DLD1 (cell line): ENCODE data around the gene HOXB3.

ENCODE experiments used
- in situ Hi-C: cut with HindIII; loops from 2 replicates; pipeline ENCODE4 v1.10.0; 2017; ENCODE audit warnings: low sequenced_read_pairs

HOXB3 gene

GRCh38 chr17:48626245-48627117, 36.4 kb upstream of the HOXB3 start, which contains the start of gene HOXB9:
HOXB9 (minus strand) TSS chr17:48626358; CDS start chr17:48626269, 89 bp downstream.
- in situ Hi-C loops: no loop called here

DNA sequence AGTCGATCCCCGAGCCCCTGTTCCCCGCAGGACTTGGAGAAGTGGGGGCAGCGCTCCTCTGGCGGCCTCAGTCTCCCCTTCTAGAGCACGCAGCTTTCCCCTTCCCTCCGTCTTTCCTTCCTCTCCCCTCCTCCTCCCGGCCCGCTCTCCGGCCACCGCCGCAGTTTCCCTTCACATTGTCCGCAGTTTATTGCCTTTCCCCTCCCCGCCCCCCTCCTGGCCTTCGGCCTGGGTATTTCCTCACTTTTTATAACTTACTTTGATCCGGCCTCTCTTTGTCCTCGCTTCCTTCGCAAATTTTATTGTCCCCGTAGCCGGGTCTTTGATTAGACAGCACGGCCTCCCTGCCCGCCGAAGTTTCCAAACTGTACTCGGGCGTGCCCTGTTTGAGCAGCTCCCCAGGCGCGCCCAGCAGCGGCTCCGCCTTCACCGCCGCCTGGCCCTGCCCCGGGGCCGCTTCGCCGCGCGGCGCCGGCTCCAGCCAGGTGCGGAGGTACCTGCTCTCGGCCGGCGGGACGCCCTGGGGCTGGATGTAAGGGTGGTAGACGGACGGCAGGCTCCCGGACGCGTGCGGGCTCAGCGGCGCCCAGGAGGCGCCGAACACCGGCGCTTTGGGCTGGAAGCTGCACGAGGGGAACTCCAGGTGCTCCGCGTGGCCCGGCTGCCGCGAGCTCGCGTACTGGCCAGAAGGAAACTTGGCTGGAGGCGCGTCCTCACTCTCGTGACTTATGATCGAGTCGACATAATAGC, 35.6 kb upstream of the HOXB3 start:
- in situ Hi-C loops: no loop called here

DNA sequence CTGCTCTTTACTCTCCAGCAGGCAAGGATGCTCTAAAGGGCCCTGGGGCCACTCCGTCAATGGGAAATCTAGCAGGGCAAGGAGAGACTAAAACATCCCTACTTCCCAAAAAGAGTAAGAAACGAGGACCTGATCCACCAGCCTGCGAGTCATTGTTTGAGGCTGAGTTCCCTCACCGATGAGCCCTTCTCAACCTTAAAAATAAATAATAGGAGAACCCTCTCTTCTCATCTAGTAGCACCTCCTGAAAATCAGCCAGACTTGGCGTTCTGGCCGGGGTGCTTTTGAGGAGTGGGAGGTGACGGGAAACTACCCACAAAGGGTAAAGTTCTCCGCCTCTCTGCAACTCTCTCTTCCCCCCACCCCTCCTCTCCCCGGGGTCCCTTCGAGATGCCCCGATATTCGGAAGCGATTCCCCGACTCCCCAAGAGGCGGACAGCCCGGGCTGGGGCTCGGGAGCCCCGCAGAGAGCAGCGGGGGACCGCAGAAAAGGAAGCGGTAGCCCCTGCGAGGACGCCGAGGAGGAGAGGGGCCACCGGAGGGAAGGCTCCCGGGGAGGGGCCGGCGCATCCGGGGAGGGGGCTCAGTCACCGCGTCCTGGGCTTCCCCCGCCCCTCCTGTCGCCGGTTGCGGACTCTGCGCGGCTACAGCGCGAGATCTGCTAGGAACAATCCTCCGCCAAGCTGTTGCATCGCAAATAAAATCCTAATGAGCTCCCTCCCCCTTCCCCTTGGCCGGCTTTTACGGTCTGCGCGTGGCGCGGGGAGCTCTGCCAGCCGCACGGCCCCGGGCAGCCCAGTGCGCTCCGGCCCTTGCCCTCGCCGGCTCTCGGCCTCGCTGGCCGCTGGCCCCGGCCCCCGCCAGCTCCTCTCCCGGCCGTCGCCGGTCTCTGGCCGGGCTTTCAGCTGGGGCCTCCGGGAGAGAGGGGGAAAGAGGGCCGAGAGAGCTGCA, 34.8 kb upstream of the HOXB3 start:
- in situ Hi-C loops: no loop called here

GRCh38 chr17:48624118-48624517, 34.1 kb upstream of the HOXB3 start:
- in situ Hi-C loops: no loop called here

GRCh38 chr17:48623583-48623982, 33.5 kb upstream of the HOXB3 start:
- in situ Hi-C loops: no loop called here

DNA sequence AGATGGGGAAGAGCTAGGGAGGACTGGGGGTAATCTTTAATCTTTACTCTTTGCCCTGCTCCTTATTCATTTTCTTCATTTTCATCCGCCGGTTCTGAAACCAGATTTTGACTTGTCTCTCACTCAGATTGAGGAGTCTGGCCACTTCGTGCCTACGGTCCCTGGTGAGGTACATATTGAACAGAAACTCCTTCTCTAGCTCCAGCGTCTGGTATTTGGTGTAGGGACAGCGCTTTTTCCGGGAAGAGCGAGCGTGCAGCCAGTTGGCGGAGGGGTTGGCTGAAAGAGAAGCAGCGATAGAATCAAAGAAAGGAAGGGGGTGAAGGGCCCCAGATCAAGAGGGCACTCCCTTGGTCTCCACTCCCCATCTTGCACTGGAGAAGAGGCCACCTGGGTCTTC, 32.8 kb upstream of the HOXB3 start:
- in situ Hi-C loops: no loop called here

DNA sequence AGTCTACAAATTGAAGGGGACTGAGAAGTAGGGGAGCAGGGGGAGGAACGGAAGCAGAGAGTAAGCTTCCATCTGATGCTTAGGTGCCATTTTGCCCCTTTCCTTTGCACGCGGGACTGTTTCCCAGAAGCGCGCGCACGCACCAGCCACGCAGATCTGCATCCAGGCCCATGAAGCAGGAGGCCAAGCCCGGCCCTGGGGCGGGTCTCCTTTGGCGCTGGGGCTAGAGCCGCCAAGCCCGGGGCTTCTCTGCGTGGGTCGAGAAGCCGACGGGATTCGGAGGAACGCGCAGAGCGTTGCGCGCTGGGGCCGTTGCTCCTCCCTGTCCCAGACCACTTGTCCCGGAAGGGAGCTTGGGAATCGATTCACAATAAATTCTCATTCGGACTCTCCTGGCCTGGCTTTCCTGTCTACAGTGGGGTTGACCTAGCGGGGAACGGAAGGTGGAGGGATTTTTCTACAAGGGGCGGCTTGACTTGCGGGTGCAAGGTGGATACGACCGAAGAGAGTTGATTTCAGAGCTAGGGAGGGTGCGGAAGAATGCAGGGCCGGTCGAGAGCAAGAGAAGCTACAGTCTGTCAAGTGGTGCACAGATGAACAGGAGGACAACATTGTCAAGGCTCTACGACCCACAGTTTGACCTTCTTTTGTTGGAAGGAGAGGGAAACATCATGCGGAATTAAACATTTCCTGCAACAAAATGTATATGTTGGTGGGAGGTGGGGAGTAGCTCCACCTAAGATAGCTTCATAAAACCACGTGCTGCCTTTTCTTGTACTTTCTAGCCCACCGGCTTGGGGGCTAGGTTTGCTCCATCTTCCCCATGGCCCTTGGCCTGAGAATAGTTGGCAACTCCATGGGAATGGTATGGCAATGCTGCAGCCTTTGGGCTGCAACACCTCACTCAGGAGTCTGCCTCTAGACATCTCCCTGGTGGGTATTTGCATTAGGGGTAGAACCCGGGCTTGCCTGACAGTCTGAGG, 31.7 kb upstream of the HOXB3 start:
- in situ Hi-C loops: no loop called here

GRCh38 chr17:48620461-48621139, 30.6 kb upstream of the HOXB3 start:
- in situ Hi-C loops: no loop called here

GRCh38 chr17:48619826-48620449, 29.9 kb upstream of the HOXB3 start:
- in situ Hi-C loops: no loop called here

- in situ Hi-C loops: no loop called here
These were observed 28.3 kb upstream of the HOXB3 start for GRCh38 chr17:48618256-48618896.

DNA sequence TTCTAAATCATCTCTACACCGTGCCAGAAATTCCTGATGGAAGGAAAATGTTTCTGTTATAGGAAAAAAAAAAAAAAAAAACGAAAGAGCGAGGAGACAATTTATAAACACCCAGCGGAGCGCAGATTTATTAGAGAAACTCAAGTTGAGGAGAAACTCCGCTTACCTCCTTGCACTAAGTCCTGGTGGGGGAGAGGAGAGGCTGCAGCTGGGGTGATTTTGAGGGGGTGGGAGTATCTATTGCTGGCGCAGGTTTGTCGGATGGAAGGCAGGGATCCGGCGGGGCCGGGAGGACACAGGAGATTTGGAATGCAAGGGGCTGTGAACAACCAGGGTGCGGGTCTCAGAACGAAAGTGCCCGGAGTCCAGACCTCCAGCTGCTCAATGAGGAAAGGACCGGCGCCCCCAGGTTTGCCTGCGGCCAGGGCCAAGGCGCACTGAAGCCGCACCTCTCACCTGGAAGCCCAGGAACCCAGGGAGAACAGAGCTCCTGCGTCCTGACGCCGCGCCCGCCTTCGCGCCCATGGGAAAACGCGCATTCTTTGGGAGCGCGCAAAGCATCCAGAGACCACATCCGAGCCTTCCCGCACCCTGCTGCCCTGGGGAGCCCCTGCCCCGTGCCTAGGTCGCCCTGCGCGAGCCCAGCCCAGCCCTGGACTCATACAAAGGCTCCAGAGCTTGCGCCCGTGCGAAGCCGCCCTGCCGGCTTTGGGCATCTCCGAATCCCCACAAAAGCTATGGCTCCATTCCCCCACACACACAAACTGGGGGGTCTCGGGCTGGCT, 27.6 kb upstream of the HOXB3 start:
- in situ Hi-C loops: no loop called here

GRCh38 chr17:48616717-48617470, 26.9 kb upstream of the HOXB3 start:
- in situ Hi-C loops: no loop called here

- in situ Hi-C loops: no loop called here
These were observed 26.1 kb upstream of the HOXB3 start for GRCh38 chr17:48615963-48616716.

DNA sequence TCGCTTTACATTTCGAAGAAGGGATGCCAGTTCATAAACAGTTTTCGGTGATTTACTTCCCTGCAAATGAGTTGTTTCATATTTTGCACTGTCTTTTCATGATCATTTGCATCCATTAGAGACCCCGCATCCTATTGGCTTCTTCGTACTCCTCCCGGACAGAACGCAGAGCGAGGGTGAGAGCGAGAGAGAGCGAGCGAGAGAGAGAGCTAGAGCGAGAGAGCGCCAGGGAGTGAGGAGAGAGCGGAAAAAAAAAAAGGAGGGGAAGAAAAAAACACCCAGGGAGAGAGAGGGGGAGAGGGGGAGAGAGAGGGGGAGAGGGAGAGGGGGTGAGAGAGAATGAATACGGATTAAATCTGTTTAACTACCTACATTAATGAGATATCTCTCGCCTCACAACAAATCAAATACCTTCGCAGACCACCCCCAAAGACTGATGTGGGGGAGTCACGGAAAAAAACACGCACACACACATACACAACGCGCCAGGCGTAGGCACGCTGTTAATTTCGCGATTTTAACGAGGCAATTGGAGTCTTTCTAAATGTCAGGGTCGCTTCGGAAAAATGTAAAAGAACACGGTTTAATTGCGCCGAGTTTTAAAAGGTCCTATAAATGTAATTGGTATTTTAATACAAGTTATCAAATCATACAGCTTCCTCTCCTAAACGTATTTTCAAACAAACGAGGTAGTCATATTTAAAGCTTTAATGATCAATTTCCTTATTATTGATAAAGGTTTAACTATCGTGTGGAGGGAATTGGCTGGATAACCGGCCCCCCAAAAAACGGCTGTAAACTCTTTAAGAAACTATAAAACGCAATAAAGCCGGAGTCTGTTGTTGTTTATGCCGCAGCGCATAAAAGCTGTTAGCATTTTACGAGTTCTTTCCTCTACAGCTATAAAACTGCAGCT, 25.3 kb upstream of the HOXB3 start, which contains the start of gene HOXB8:
Gene HOXB8 (minus strand): TSS at position 246 of the 916 bp plus-strand sequence. CDS start 588 bp downstream, outside the sequence.
- in situ Hi-C loops: no loop called here
